WTC11 (cell line): Measurements from ENCODE around the gene TNC. TPM values are rescaled to one million over a fixed set of nuclear protein-coding genes. Genes with fewer than 3 reads are reported as not detected.

Source experiments
- ATAC-seq: fragments of 200-7000 bp; cut with Tn5 transposase; 2 replicates; pipeline ENCODE4 v1.10.0; 2021; ENCODE audit warnings: mild to moderate bottlenecking, moderate library complexity
- CTCF ChIA-PET: fragments of 300-600 bp; sonication (Branson Sonifier 250); formaldehyde crosslinking; loops from one replicate; lab custom pipeline; 2021; ENCODE audit warnings: antibody characterized with exemption; lab: Charles Lee
- POLR2A ChIA-PET: fragments of 350-600 bp; sonication (Branson Sonifier 250); formaldehyde crosslinking; loops from one replicate; lab custom pipeline; 2021; ENCODE audit warnings: antibody characterized with exemption; lab: Charles Lee
- DNase-seq: peaks from one replicate; pipeline ENCODE4 v3.0.0; 2021; ENCODE audit warnings: low spot score
- H3K27ac Mint-ChIP-seq: 2 replicates; pipeline ENCODE4 v1.8.0; 2021; ENCODE audit warnings: mixed read lengths
- H3K27me3 Mint-ChIP-seq: 2 replicates; pipeline ENCODE4 v1.8.0; 2021; ENCODE audit warnings: low read depth, mild to moderate bottlenecking, moderate library complexity, mixed read lengths
- H3K36me3 Mint-ChIP-seq: 2 replicates; pipeline ENCODE4 v1.8.0; 2021; ENCODE audit warnings: mixed read lengths
- H3K4me1 Mint-ChIP-seq: 2 replicates; pipeline ENCODE4 v1.8.0; 2022; ENCODE audit warnings: mixed read lengths
- H3K4me3 Mint-ChIP-seq: 2 replicates; pipeline ENCODE4 v1.8.0; 2021; ENCODE audit warnings: mild to moderate bottlenecking, moderate library complexity, mixed read lengths
- H3K9me3 Mint-ChIP-seq: 2 replicates; pipeline ENCODE4 v1.8.0; 2021; ENCODE audit warnings: mixed read lengths
- E2F4 ChIP-seq: sonication (generic); formaldehyde crosslinking; IDR thresholded peaks from 2 replicates; pipeline ENCODE4 v1.8.1; 2022; ENCODE audit warnings: low read depth, mild to moderate bottlenecking, moderate library complexity, missing genetic modification reagents, borderline replicate concordance
- FOXJ3 ChIP-seq: sonication (generic); formaldehyde crosslinking; IDR thresholded peaks from 2 replicates; pipeline ENCODE4 v1.9.0; 2021; ENCODE audit warnings: missing genetic modification reagents, mild to moderate bottlenecking, borderline replicate concordance
- FOXK1 ChIP-seq: sonication (generic); formaldehyde crosslinking; IDR thresholded peaks from 2 replicates; pipeline ENCODE4 v1.8.0; 2022; ENCODE audit warnings: mild to moderate bottlenecking, moderate library complexity, missing genetic modification reagents
- GABPB1 ChIP-seq: sonication (generic); formaldehyde crosslinking; IDR thresholded peaks from 2 replicates; pipeline ENCODE4 v1.8.1; 2023; ENCODE audit warnings: mild to moderate bottlenecking, missing genetic modification reagents
- HMGA2 ChIP-seq: fragments of 250-450 bp; sonication (Bioruptor Pico); IDR thresholded peaks from 2 replicates; pipeline ENCODE4 v1.4.0; 2021; ENCODE audit warnings: mild to moderate bottlenecking, moderate library complexity
- IRF2 ChIP-seq: sonication (generic); formaldehyde crosslinking; IDR thresholded peaks from 2 replicates; pipeline ENCODE4 v1.8.0; 2022; ENCODE audit warnings: low read depth, missing genetic modification reagents, borderline replicate concordance
- JUN ChIP-seq: sonication (generic); formaldehyde crosslinking; IDR thresholded peaks from 2 replicates; pipeline ENCODE4 v1.8.0; 2023; ENCODE audit warnings: mild to moderate bottlenecking, missing genetic modification reagents
- MYBL2 ChIP-seq: sonication (generic); formaldehyde crosslinking; IDR thresholded peaks from 2 replicates; pipeline ENCODE4 v1.8.1; 2023; ENCODE audit warnings: mild to moderate bottlenecking, moderate library complexity, missing genetic modification reagents
- NFYB ChIP-seq: sonication (generic); formaldehyde crosslinking; conservative IDR thresholded peaks from 2 replicates; pipeline ENCODE4 v1.8.0; 2022; ENCODE audit warnings: low read depth, missing genetic modification reagents
- NR2C2 ChIP-seq: sonication (generic); formaldehyde crosslinking; IDR thresholded peaks from 2 replicates; pipeline ENCODE4 v1.8.0; 2022; ENCODE audit warnings: mild to moderate bottlenecking, missing genetic modification reagents
- NR3C1 ChIP-seq: sonication (generic); formaldehyde crosslinking; conservative IDR thresholded peaks from 2 replicates; pipeline ENCODE4 v1.8.1; 2023; ENCODE audit warnings: low read depth, mild to moderate bottlenecking, missing genetic modification reagents
- RELA ChIP-seq: sonication (generic); formaldehyde crosslinking; IDR thresholded peaks from 2 replicates; pipeline ENCODE4 v1.8.1; 2022; ENCODE audit warnings: missing genetic modification reagents, mild to moderate bottlenecking, borderline replicate concordance
- TP53 ChIP-seq: sonication (generic); formaldehyde crosslinking; IDR thresholded peaks from 2 replicates; pipeline ENCODE4 v1.8.1; 2023; ENCODE audit warnings: mild to moderate bottlenecking, missing genetic modification reagents
- USF1 ChIP-seq: sonication (generic); formaldehyde crosslinking; IDR thresholded peaks from 2 replicates; pipeline ENCODE4 v1.8.0; 2022; ENCODE audit warnings: mild to moderate bottlenecking, missing genetic modification reagents
- ZNF263 ChIP-seq: sonication (generic); formaldehyde crosslinking; IDR thresholded peaks from 2 replicates; pipeline ENCODE4 v1.8.1; 2022; ENCODE audit warnings: low read depth, mild to moderate bottlenecking, moderate library complexity, missing genetic modification reagents
- ZNF425 ChIP-seq: fragments of 250-450 bp; sonication (Bioruptor Pico); conservative IDR thresholded peaks from 2 replicates; pipeline ENCODE4 v1.9.0; 2021; ENCODE audit warnings: mild to moderate bottlenecking
- total RNA-seq: library from RNA; stranded (reverse); gene quantifications from 3 replicates; pipeline ENCODE4 v1.2.3, GENCODE V29; 2021
- TF ChIP-seq, protein P1 (sequence below): fragments of 250-450 bp; sonication (Bioruptor Pico); IDR thresholded peaks from 2 replicates; pipeline ENCODE4 v1.9.0; 2021; ENCODE audit warnings: mild to moderate bottlenecking
- TF ChIP-seq, protein P2 (sequence below): sonication (generic); formaldehyde crosslinking; IDR thresholded peaks from 2 replicates; pipeline ENCODE4 v1.8.1; 2022; ENCODE audit warnings: mild to moderate bottlenecking, moderate library complexity, missing genetic modification reagents
- TF ChIP-seq, protein P3 (sequence below): sonication (generic); formaldehyde crosslinking; IDR thresholded peaks from 2 replicates; pipeline ENCODE4 v1.8.0; 2023; ENCODE audit warnings: missing genetic modification reagents

TNC gene
- total RNA-seq, 1 experiment from 2014 or later = 4.5 TPM

GRCh38 chr9:114987116-114987515 is 130.8 kb downstream of the TNC start:
- CTCF ChIA-PET = no interaction called here
- peaks cover 71% of the 10 kb centered on the region for H3K27me3 Mint-ChIP-seq

GRCh38 chr9:114985959-114986501 is 131.9 kb downstream of the TNC start:
- POLR2A ChIA-PET = no interaction called here
- no peaks in the 10 kb centered on the region for H3K36me3 Mint-ChIP-seq
- CTCF ChIA-PET = no interaction called here
- no peak for DNase-seq
- H3K9me3 Mint-ChIP-seq = no peaks in the 10 kb centered on the region
- TF ChIP-seq NR2C2 (no peak), FOXJ3 (CRISPR knock-in tag) (no peak), ZNF263 (CRISPR knock-in tag) (no peak), GABPB1 (CRISPR knock-in tag) (no peak), HMGA2 (CRISPR knock-in tag) (no peak), RELA (CRISPR knock-in tag) (no peak)
- TF ChIP-seq, protein P1, sequence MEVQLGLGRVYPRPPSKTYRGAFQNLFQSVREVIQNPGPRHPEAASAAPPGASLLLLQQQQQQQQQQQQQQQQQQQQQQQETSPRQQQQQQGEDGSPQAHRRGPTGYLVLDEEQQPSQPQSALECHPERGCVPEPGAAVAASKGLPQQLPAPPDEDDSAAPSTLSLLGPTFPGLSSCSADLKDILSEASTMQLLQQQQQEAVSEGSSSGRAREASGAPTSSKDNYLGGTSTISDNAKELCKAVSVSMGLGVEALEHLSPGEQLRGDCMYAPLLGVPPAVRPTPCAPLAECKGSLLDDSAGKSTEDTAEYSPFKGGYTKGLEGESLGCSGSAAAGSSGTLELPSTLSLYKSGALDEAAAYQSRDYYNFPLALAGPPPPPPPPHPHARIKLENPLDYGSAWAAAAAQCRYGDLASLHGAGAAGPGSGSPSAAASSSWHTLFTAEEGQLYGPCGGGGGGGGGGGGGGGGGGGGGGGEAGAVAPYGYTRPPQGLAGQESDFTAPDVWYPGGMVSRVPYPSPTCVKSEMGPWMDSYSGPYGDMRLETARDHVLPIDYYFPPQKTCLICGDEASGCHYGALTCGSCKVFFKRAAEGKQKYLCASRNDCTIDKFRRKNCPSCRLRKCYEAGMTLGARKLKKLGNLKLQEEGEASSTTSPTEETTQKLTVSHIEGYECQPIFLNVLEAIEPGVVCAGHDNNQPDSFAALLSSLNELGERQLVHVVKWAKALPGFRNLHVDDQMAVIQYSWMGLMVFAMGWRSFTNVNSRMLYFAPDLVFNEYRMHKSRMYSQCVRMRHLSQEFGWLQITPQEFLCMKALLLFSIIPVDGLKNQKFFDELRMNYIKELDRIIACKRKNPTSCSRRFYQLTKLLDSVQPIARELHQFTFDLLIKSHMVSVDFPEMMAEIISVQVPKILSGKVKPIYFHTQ = no peak
- TF ChIP-seq, protein P2, sequence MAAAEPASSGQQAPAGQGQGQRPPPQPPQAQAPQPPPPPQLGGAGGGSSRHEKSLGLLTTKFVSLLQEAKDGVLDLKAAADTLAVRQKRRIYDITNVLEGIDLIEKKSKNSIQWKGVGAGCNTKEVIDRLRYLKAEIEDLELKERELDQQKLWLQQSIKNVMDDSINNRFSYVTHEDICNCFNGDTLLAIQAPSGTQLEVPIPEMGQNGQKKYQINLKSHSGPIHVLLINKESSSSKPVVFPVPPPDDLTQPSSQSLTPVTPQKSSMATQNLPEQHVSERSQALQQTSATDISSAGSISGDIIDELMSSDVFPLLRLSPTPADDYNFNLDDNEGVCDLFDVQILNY (CRISPR knock-in tag) = no peak
- TF ChIP-seq, all 79 proteins: peak for 0
- H3K4me1 Mint-ChIP-seq = no peaks in the 10 kb centered on the region
- H3K4me3 Mint-ChIP-seq = no peak overlapping the region
- ATAC-seq = no peak
- H3K27me3 Mint-ChIP-seq = peaks cover 72% of the 10 kb centered on the region
- H3K27ac Mint-ChIP-seq = no peak overlapping the region

More at GRCh38 chr9:114987116-114987515, 130.8 kb downstream of the TNC start:
- TF ChIP-seq ZNF425 (CRISPR knock-in tag) (no peak), JUN (CRISPR knock-in tag) (no peak), NR3C1 (CRISPR knock-in tag) (no peak), USF1 (CRISPR knock-in tag) (no peak), TP53 (CRISPR knock-in tag) (no peak), IRF2 (CRISPR knock-in tag) (no peak), E2F4 (CRISPR knock-in tag) (no peak), FOXK1 (CRISPR knock-in tag) (no peak), NFYB (no peak), MYBL2 (CRISPR knock-in tag) (no peak), ZNF263 (CRISPR knock-in tag) (no peak)
- TF ChIP-seq, protein P3, sequence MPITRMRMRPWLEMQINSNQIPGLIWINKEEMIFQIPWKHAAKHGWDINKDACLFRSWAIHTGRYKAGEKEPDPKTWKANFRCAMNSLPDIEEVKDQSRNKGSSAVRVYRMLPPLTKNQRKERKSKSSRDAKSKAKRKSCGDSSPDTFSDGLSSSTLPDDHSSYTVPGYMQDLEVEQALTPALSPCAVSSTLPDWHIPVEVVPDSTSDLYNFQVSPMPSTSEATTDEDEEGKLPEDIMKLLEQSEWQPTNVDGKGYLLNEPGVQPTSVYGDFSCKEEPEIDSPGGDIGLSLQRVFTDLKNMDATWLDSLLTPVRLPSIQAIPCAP (CRISPR knock-in tag) = no peak
- no peaks in the 10 kb centered on the region for H3K4me1 Mint-ChIP-seq
- H3K36me3 Mint-ChIP-seq = no peaks in the 10 kb centered on the region
- H3K9me3 Mint-ChIP-seq = no peaks in the 10 kb centered on the region
- POLR2A ChIA-PET = no interaction called here
- no peak overlapping the region for H3K27ac Mint-ChIP-seq
- ATAC-seq (no peak), DNase-seq (no peak)
- no peak overlapping the region for H3K4me3 Mint-ChIP-seq
